K562 treated with DMSO at 1 percent for 4 hours (cell line): ENCODE data around the gene PLD5. TPM values are rescaled to one million over a fixed set of nuclear protein-coding genes. Genes with fewer than 3 reads are reported as not detected.

Experiments
- total RNA-seq: library from RNA; unstranded; fragments of 300-600 nt; gene quantifications from 2 replicates; pipeline ENCODE4 v1.2.3, GENCODE V29; 2022; ENCODE audit not compliant: insufficient read depth

The PLD5 gene
- not detected in 2 replicates for total RNA-seq

DNA sequence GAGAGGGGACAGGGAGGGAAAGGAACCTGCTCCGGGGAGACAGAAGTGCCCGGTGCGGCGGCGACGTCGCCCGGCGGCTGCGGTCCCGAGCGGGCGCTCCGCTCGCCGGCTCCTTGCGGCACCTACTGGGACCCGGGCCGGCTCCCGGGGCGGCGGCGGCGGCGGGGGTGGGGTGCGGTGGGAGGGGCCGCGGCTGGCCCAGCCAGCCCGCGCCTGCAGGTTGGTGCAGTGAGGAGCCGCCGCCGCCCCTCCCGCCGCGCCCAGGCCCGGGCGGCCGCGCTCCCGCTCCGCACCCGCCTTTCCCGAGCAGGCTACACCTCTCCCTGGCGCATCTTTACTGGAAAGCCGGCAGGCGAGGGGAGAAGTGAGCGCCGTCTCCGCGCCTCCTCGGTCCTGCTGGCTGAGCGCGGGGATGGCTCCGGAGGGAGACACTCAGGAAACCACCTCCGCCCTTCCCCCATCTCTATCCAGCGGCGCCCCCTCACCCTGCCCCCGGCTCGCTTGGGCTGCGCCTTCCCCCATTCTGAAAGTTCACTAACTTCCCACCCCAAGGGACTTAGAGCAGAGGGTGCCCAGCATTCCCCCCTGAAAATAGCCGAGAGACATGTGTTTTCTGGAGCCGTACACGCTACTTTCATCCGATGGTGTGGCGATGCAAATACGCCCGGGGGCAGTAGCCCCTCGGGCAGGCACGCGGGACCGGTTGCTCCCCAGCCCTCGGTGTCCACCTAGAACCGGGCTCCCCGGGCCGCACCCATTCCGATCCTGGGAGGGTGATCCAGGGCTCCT lies at the start of gene PLD5:
Gene PLD5 (minus strand): TSS at position 127 of the 789 bp plus-strand sequence.

